A549 (cell line): ENCODE results near the gene SEPTIN11. TPM values are rescaled to one million over a fixed set of nuclear protein-coding genes. Genes with fewer than 3 reads are reported as not detected.

Source experiments
- ATAC-seq, 2 experiments: fragments of 200-7000 bp in 1 of 2; fragments of >200 bp in 1 of 2; cut with Nextera tagmentation in 1 of 2; cut with Tn5 transposase in 1 of 2; 3 replicates each; pipeline versions ENCODE4 v1.8.0 to v1.9.1; 2018 to 2020; ENCODE audit warnings: mild to moderate bottlenecking in 1 of 2, moderate library complexity in 1 of 2
- CTCF ChIA-PET: fragments of 300-600 bp; sonication (Branson Sonifier 250); formaldehyde crosslinking; extraction: SDS; loops from one replicate; lab custom pipeline; 2021; ENCODE audit warnings: antibody characterized with exemption, inconsistent platforms; lab: Yijun Ruan, JAX
- POLR2A ChIA-PET: fragments of 350-600 bp; formaldehyde crosslinking; extraction: SDS; loops from one replicate; lab custom pipeline; 2021; ENCODE audit warnings: antibody characterized with exemption, inconsistent platforms; lab: Yijun Ruan, JAX
- DNase-seq, 2 experiments: peaks; one replicate each; pipeline versions ENCODE4 v3.0.0 to v3.0.0-alpha.2; 2011 to 2016; ENCODE audit warnings: low read depth in 1 of 2, low spot score in 1 of 2
- FAIRE-seq: peaks from 2 replicates; lab custom pipeline; 2011; peaks lifted over from hg19 to GRCh38; lab: Jason Lieb, UNC
- H3K27ac ChIP-seq, 2 experiments: fragments of >200 bp; sonication (Bioruptor Twin); formaldehyde crosslinking; 3 replicates each; pipeline ENCODE4 v1.5.1; 2016 to 2017
- H3K4me1 ChIP-seq: fragments of >200 bp; sonication (Bioruptor Twin); formaldehyde crosslinking; 3 replicates; pipeline ENCODE4 v1.6.1; 2016
- H3K4me2 ChIP-seq: fragments of >200 bp; sonication (Bioruptor Twin); formaldehyde crosslinking; 3 replicates; pipeline ENCODE4 v1.6.1; 2016
- H3K4me3 ChIP-seq: fragments of >200 bp; sonication (Bioruptor Twin); formaldehyde crosslinking; 3 replicates; pipeline ENCODE4 v1.5.1; 2016
- H3K9me3 ChIP-seq: fragments of >200 bp; sonication (Bioruptor Twin); formaldehyde crosslinking; 3 replicates; pipeline ENCODE4 v1.6.1; 2016
- CBX8 ChIP-seq: fragments of 200-600 bp; sonication (generic); IDR thresholded peaks from 2 replicates; pipeline ENCODE4 v1.6.1; 2016
- CEBPB ChIP-seq, 2 experiments: fragments of >200 bp in 1 of 2; sonication (Bioruptor Twin) in 1 of 2; formaldehyde crosslinking in 1 of 2; IDR thresholded peaks; 2 replicates each; pipeline ENCODE4 v1.6.1; 2012 to 2016
- E2F6 ChIP-seq: IDR thresholded peaks from 2 replicates; pipeline ENCODE4 v1.6.1; 2012; ENCODE audit warnings: low read depth, borderline replicate concordance
- EHF ChIP-seq: fragments of 250-450 bp; sonication (Bioruptor Pico); IDR thresholded peaks from 2 replicates; pipeline ENCODE4 v1.5.0; 2020; ENCODE audit warnings: mild to moderate bottlenecking
- EHMT2 ChIP-seq: fragments of 200-600 bp; sonication (generic); IDR thresholded peaks from 2 replicates; pipeline ENCODE4 v1.6.1; 2016; ENCODE audit warnings: antibody characterized with exemption, low read depth, mild to moderate bottlenecking, moderate library complexity
- ESRRA ChIP-seq: fragments of 150-350 bp; IDR thresholded peaks from 2 replicates; pipeline ENCODE4 v1.6.1; 2014; ENCODE audit warnings: mild to moderate bottlenecking, low read length, borderline replicate concordance
- FOXS1 ChIP-seq: fragments of 250-450 bp; sonication (Bioruptor Pico); IDR thresholded peaks from 2 replicates; pipeline ENCODE4 v1.5.0; 2020; ENCODE audit warnings: mild to moderate bottlenecking, moderate library complexity
- HDAC2 ChIP-seq: fragments of 200-600 bp; sonication (generic); IDR thresholded peaks from 2 replicates; pipeline ENCODE4 v1.6.1; 2016
- HES2 ChIP-seq: fragments of >200 bp; sonication (Bioruptor Twin); formaldehyde crosslinking; IDR thresholded peaks from 2 replicates; pipeline ENCODE4 v1.6.1; 2016
- HEYL ChIP-seq: fragments of 250-450 bp; sonication (Bioruptor Pico); IDR thresholded peaks from 2 replicates; pipeline ENCODE4 v1.8.0; 2021; ENCODE audit warnings: mild to moderate bottlenecking, moderate library complexity
- HOXA7 ChIP-seq: fragments of 250-450 bp; sonication (Bioruptor Pico); IDR thresholded peaks from 2 replicates; pipeline ENCODE4 v1.5.0; 2020; ENCODE audit warnings: mild to moderate bottlenecking, moderate library complexity
- HOXB5 ChIP-seq: fragments of 250-450 bp; sonication (Bioruptor Pico); IDR thresholded peaks from 2 replicates; pipeline ENCODE4 v1.5.0; 2020; ENCODE audit warnings: mild to moderate bottlenecking, moderate library complexity
- KDM1A ChIP-seq: fragments of 200-600 bp; sonication (generic); IDR thresholded peaks from 2 replicates; pipeline ENCODE4 v1.6.1; 2016; ENCODE audit warnings: low read depth, mild to moderate bottlenecking
- MAZ ChIP-seq: fragments of 150-350 bp; IDR thresholded peaks from 2 replicates; pipeline ENCODE4 v1.6.1; 2014; ENCODE audit warnings: antibody characterized with exemption, low read depth, low read length, borderline replicate concordance
- NPAS2 ChIP-seq: fragments of 250-450 bp; sonication (Bioruptor Pico); IDR thresholded peaks from 2 replicates; pipeline ENCODE4 v1.8.0; 2022; ENCODE audit warnings: mild to moderate bottlenecking, moderate library complexity, borderline replicate concordance
- RAD21 ChIP-seq, 2 experiments: fragments of >200 bp in 1 of 2; sonication (Bioruptor Twin) in 1 of 2; formaldehyde crosslinking in 1 of 2; IDR thresholded peaks in 1 of 2; conservative IDR thresholded peaks in 1 of 2; 2 replicates in 1 of 2; 3 replicates in 1 of 2; pipeline ENCODE4 v1.6.1; 2012 to 2018; ENCODE audit warnings: inconsistent platforms in 1 of 2
- RCOR1 ChIP-seq: fragments of 150-350 bp; IDR thresholded peaks from 2 replicates; pipeline ENCODE4 v1.6.1; 2014; ENCODE audit warnings: antibody characterized with exemption, low read length, low read depth
- RFX5 ChIP-seq: fragments of 450-650 bp; IDR thresholded peaks from 2 replicates; pipeline ENCODE4 v1.7.1; 2014; ENCODE audit warnings: antibody characterized with exemption, mild to moderate bottlenecking, moderate library complexity
- RNF2 ChIP-seq: fragments of 200-600 bp; sonication (generic); IDR thresholded peaks from 2 replicates; pipeline ENCODE4 v1.6.1; 2016; ENCODE audit warnings: low read depth, mild to moderate bottlenecking, antibody characterized with exemption, moderate library complexity, borderline replicate concordance
- TP53 ChIP-seq: fragments of 250-450 bp; sonication (Bioruptor Pico); IDR thresholded peaks from 2 replicates; pipeline ENCODE4 v1.5.0; 2021; ENCODE audit warnings: mild to moderate bottlenecking, moderate library complexity
- ZC3H11A ChIP-seq: fragments of 450-650 bp; IDR thresholded peaks from 2 replicates; pipeline ENCODE4 v1.6.1; 2014; ENCODE audit warnings: antibody characterized with exemption, mild to moderate bottlenecking
- WGBS: methylation state at CpG from one replicate; pipeline ENCODE4 v1.1.6; 2017; ENCODE audit errors: missing lambda C conversion rate; 5-methylcytosine and 5-hydroxymethylcytosine counted together
- polyA plus RNA-seq, 4 experiments: library from polyadenylated mRNA; depleted of rRNA in 3 of 4; stranded (reverse); fragments of >200 nt; fragmentation: RNase III in 1 of 4; extraction: RNeasy Plus Mini Kit Qiagen cat#74134 plus additional on column Dnase treatment in 1 of 4; gene quantifications; 2 replicates in 3 of 4; 3 replicates in 1 of 4; pipeline ENCODE4 v1.2.3, GENCODE V29; 2011 to 2017
- TF ChIP-seq, protein P1 (sequence below): fragments of >200 bp; sonication (Bioruptor Twin); formaldehyde crosslinking; IDR thresholded peaks from 3 replicates; pipeline ENCODE4 v1.6.1; 2016
- TF ChIP-seq, protein P2 (sequence below): fragments of 150-350 bp; IDR thresholded peaks from 2 replicates; pipeline ENCODE4 v1.6.1; 2014; ENCODE audit warnings: low read depth, mild to moderate bottlenecking, low read length

The SEPTIN11 gene
- polyA plus RNA-seq, 2 of the 4 experiments (the other 2 are of a cell fraction) = 40.2 to 69.5 TPM

DNA sequence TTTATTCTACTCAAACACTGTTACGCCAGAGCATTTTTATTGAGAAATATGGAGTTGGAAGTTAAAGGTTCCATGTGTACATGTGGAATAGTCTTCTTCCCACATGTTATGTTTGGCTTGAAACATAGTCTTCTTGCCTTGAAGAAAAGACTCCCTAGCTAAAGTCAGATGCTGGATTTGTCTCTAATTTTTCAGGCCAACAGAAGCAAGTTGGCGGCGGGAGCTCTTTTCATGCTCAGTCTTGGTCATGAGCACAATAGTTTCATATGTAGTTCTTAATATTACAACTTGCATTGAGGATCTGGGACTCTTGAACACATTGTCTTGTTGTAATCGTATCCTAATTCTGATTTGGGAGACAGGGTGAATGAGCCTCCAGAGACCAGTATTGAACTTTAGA, 19.4 kb downstream of the SEPTIN11 start:
- TF ChIP-seq CEBPB (IDR thresholded peaks at IDR 0.05) (no peak), NPAS2 (CRISPR knock-in tag) (no peak), HOXA7 (no peak), MAZ (no peak), HOXB5 (CRISPR knock-in tag) (no peak), HEYL (CRISPR knock-in tag) (no peak), HDAC2 (no peak), FOXS1 (CRISPR knock-in tag) (no peak), RFX5 (no peak), TP53 (CRISPR knock-in tag) (no peak), E2F6 (no peak), RAD21 (conservative IDR thresholded peaks at IDR 0.05 in 1 of 2, IDR thresholded peaks at IDR 0.05 in 1 of 2) (no peak), RNF2 (no peak), ZC3H11A (no peak), KDM1A (no peak), EHMT2 (no peak), CBX8 (no peak), EHF (CRISPR knock-in tag) (no peak)
- TF ChIP-seq, protein P1, sequence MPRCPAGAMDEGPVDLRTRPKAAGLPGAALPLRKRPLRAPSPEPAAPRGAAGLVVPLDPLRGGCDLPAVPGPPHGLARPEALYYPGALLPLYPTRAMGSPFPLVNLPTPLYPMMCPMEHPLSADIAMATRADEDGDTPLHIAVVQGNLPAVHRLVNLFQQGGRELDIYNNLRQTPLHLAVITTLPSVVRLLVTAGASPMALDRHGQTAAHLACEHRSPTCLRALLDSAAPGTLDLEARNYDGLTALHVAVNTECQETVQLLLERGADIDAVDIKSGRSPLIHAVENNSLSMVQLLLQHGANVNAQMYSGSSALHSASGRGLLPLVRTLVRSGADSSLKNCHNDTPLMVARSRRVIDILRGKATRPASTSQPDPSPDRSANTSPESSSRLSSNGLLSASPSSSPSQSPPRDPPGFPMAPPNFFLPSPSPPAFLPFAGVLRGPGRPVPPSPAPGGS = no peak
- TF ChIP-seq, protein P2, sequence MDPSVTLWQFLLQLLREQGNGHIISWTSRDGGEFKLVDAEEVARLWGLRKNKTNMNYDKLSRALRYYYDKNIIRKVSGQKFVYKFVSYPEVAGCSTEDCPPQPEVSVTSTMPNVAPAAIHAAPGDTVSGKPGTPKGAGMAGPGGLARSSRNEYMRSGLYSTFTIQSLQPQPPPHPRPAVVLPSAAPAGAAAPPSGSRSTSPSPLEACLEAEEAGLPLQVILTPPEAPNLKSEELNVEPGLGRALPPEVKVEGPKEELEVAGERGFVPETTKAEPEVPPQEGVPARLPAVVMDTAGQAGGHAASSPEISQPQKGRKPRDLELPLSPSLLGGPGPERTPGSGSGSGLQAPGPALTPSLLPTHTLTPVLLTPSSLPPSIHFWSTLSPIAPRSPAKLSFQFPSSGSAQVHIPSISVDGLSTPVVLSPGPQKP = no peak
- TF ChIP-seq, all 56 proteins: peak for 0
- ChIA-PET POLR2A (no interaction called here), CTCF (interaction anchor here (1.4 kb wide), 1 partner anchor 12 kb away, joined by 3 read pairs; no protein-coding TSS in a partner anchor)
- no peak for ATAC-seq
- WGBS = 95% methylated on average over 4 of the region's 4 CpGs
- Histone ChIP-seq H3K4me2 (0 out of 3 replicates have a peak overlapping the region, but pooled peaks have one; percentile 4), H3K4me3 (no peak overlapping the region), H3K9me3 (no peaks in the 10 kb centered on the region), H3K4me1 (peaks cover 13% of the 10 kb centered on the region; the same call in 2 of the 3 replicates), H3K27ac (no peak overlapping the region)
- no peak for FAIRE-seq
- no peak for DNase-seq

GRCh38 chr4:76969495-76969894, 19.9 kb downstream of the SEPTIN11 start:
- Histone ChIP-seq H3K4me3 (no peak overlapping the region), H3K4me2 (peak overlapping the region; percentile 34; the same call in 2 of the 3 replicates), H3K4me1 (peaks cover 13% of the 10 kb centered on the region; the same call in 2 of the 3 replicates), H3K9me3 (no peaks in the 10 kb centered on the region), H3K27ac (no peak overlapping the region)
- ChIA-PET POLR2A (no interaction called here), CTCF (interaction anchor here (1.4 kb wide), 1 partner anchor 12 kb away, joined by 3 read pairs; no protein-coding TSS in a partner anchor)
- WGBS = 29% methylated on average over 3 of the region's 3 CpGs
- FAIRE-seq (no peak), ATAC-seq (no peak), DNase-seq (no peak)
- TF ChIP-seq, protein P2 = no peak
- no peak for TF ChIP-seq HDAC2
- TF ChIP-seq E2F6 = no peak
- TF ChIP-seq RCOR1 = no peak
- TF ChIP-seq HES2 = no peak
- TF ChIP-seq ESRRA = no peak
- TF ChIP-seq, protein P1 = no peak
